T-cell (primary cell): ENCODE data around the gene ACKR3. TPM values are rescaled to one million over a fixed set of nuclear protein-coding genes. Genes with fewer than 3 reads are reported as not detected.

Experiments used
- ATAC-seq, 4 experiments: fragments of 200-7000 bp in 3 of 4; fragments of 150-1000 bp in 1 of 4; cut with Tn5 transposase; replicated peaks in 1 of 4; 1 replicate in 3 of 4; 2 replicates in 1 of 4; pipeline ENCODE4 v1.10.0; 2021; ENCODE audit warnings: moderate library complexity in 3 of 4, mild to moderate bottlenecking in 2 of 4, moderate number of reproducible peaks in 1 of 4
- CTCF ChIA-PET, 2 donors: fragments of 300-600 bp; sonication (Branson Sonifier 250); formaldehyde crosslinking; loops; one replicate each; lab custom pipeline; 2022; ENCODE audit warnings: antibody characterized with exemption in 2 of 2; lab: Charles Lee
- POLR2A ChIA-PET, 2 donors: fragments of 300-600 bp; sonication (Branson Sonifier 250); formaldehyde crosslinking; loops; one replicate each; lab custom pipeline; 2022; ENCODE audit warnings: antibody characterized with exemption in 2 of 2; lab: Charles Lee
- DNase-seq, 35 experiments: peaks; one replicate each; pipeline versions ENCODE4 v3.0.0 to v3.0.0-alpha.2; 2013 to 2023
- H3K27ac ChIP-seq: one replicate; pipeline ENCODE4 v1.5.1; 2013; ENCODE audit warnings: low read length
- H3K27me3 ChIP-seq, 2 experiments: replicated peaks in 1 of 2; 1 replicate in 1 of 2; 2 replicates in 1 of 2; pipeline versions ENCODE4 v1.6.1 to v1.7.0; 2013; ENCODE audit warnings: low read length in 1 of 2, mixed read lengths in 1 of 2; ENCODE audit not compliant: control insufficient read depth in 2 of 2, insufficient read depth in 2 of 2; ENCODE audit errors: extremely low read depth in 1 of 2
- H3K36me3 ChIP-seq, 2 donors: 1 replicate in 1 of 2; 2 replicates in 1 of 2; pipeline versions ENCODE4 v1.6.1 to v1.7.0; 2013; ENCODE audit warnings: low read length in 1 of 2; ENCODE audit not compliant: control insufficient read depth in 2 of 2, insufficient read depth in 1 of 2; ENCODE audit errors: extremely low read depth in 1 of 2
- H3K4me1 ChIP-seq, 2 experiments: 1 replicate in 1 of 2; 2 replicates in 1 of 2; pipeline versions ENCODE4 v1.6.1 to v1.7.0; 2013; ENCODE audit warnings: low read length in 2 of 2, mixed read lengths in 1 of 2; ENCODE audit not compliant: insufficient read depth in 2 of 2, control insufficient read depth in 1 of 2; ENCODE audit errors: extremely low read depth in 1 of 2
- H3K4me3 ChIP-seq, 2 donors: 1 replicate in 1 of 2; 2 replicates in 1 of 2; pipeline versions ENCODE4 v1.5.1 to v1.7.0; 2013; ENCODE audit warnings: mild to moderate bottlenecking in 2 of 2, low read length in 1 of 2, moderate library complexity in 1 of 2; ENCODE audit not compliant: control insufficient read depth in 1 of 2; ENCODE audit errors: extremely low read depth in 1 of 2
- H3K9me3 ChIP-seq: 2 replicates; pipeline ENCODE4 v1.7.0; 2013
- H3K27ac Mint-ChIP-seq, 2 donors: one replicate each; pipeline ENCODE4 v1.8.0; 2020 to 2021; ENCODE audit warnings: mild to moderate bottlenecking in 2 of 2, mixed read lengths in 2 of 2
- H3K27me3 Mint-ChIP-seq, 2 donors: one replicate each; pipeline ENCODE4 v1.8.0; 2021 to 2022; ENCODE audit warnings: mixed read lengths in 2 of 2
- H3K36me3 Mint-ChIP-seq: one replicate; pipeline ENCODE4 v1.8.0; 2021; ENCODE audit warnings: mixed read lengths
- H3K4me1 Mint-ChIP-seq, 3 donors: one replicate each; pipeline ENCODE4 v1.8.0; 2020 to 2022; ENCODE audit warnings: mixed read lengths in 3 of 3, mild to moderate bottlenecking in 1 of 3
- H3K4me3 Mint-ChIP-seq, 3 donors: one replicate each; pipeline ENCODE4 v1.8.0; 2020 to 2022; ENCODE audit warnings: mild to moderate bottlenecking in 3 of 3, mixed read lengths in 3 of 3, moderate library complexity in 3 of 3
- H3K9me3 Mint-ChIP-seq, 3 donors: one replicate each; pipeline ENCODE4 v1.8.0; 2020 to 2022; ENCODE audit warnings: mixed read lengths in 3 of 3
- WGBS: methylation state at CpG from one replicate; pipeline ENCODE4 v1.1.5; 2013; ENCODE audit warnings: missing lambda C conversion rate; ENCODE audit not compliant: insufficient coverage; 5-methylcytosine and 5-hydroxymethylcytosine counted together
- total RNA-seq, 35 experiments: library from RNA in 6 of 35; stranded (reverse) in 6 of 35; fragments of 120-200 nt in 1 of 35; gene quantifications; one replicate each; pipeline versions ENCODE4 v1.2.1 to v1.2.4 and lab custom pipeline; 2013 to 2026

The ACKR3 gene
- total RNA-seq, 5 donors from 2014 or later (not counting 1 experiment from before 2014, with no cell fraction given): 3.3 to 6.9 (median 4.5) TPM

DNA sequence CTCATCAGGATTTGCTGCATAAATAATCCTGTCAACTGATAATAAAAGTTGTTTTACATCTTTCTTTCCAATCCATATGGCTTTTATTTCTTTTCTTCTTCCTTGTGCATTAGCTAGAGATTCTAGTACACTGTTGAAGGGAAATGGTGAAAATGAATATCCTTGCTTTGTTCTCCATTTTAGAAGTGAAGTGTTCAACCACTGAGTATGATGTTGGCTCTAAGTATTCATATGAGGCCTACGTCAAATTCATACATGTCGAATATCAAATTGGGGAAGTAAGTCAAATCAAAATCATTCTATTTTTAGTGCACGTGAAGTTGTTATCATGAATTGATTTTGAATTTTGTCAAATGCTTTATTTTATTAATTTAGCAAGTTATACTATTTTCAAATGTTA, 7.8 kb upstream of the ACKR3 start:
- WGBS: no CpG with 5 or more reads among the region's 3 CpGs
- Histone ChIP-seq H3K9me3 (no peaks in the 10 kb centered on the region), H3K27me3 (no peaks in the 10 kb centered on the region), H3K27ac (no peak overlapping the region), H3K4me3 (no peak overlapping the region), H3K36me3 (peaks cover 11 to 16% of the 10 kb centered on the region in 2 donors), H3K4me1 (peaks cover 3 to 6% of the 10 kb centered on the region in 2 experiments)
- ChIA-PET POLR2A (no interaction called here), CTCF (no interaction called here)
- H3K36me3 Mint-ChIP-seq: peaks cover 35% of the 10 kb centered on the region
- no peaks in the 10 kb centered on the region for H3K9me3 Mint-ChIP-seq
- peaks cover 19 to 39% (median 35%) of the 10 kb centered on the region in 3 donors for H3K4me1 Mint-ChIP-seq
- no peaks in the 10 kb centered on the region for H3K27me3 Mint-ChIP-seq
- ATAC-seq (no peak), DNase-seq (no peak)
- no peak overlapping the region for H3K4me3 Mint-ChIP-seq
- H3K27ac Mint-ChIP-seq: no peak overlapping the region

DNA sequence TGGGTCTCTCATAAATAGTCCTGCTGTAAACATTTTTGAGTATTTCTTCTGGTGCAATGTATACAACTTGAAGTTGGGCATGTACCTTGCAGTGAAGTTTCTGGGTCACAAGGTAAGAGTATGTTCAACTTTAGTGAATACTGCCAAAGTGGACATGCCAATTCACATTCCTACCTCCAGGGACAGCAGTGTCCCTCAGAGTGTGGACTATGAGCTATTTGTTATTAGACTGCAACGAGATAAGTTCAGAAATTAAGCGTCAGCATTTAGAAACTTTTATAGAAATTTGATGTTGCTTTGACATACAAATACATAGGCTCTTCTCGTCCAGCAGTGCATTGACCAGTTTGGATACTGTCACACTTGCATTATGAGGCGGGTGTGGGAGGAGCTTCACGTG, 7.2 kb upstream of the ACKR3 start:
- POLR2A ChIA-PET: no interaction called here
- peaks cover 33% of the 10 kb centered on the region for H3K36me3 Mint-ChIP-seq
- H3K27ac Mint-ChIP-seq: no peak overlapping the region
- Histone ChIP-seq H3K36me3 (peaks cover 11 to 16% of the 10 kb centered on the region in 2 donors), H3K4me1 (peaks cover 3 to 9% of the 10 kb centered on the region in 2 experiments), H3K27me3 (no peaks in the 10 kb centered on the region), H3K9me3 (no peaks in the 10 kb centered on the region), H3K27ac (no peak overlapping the region), H3K4me3 (no peak overlapping the region)
- no peaks in the 10 kb centered on the region for H3K9me3 Mint-ChIP-seq
- WGBS: 100% methylated on average over 2 of the region's 5 CpGs
- DNase-seq (no peak), ATAC-seq (no peak)
- H3K4me3 Mint-ChIP-seq: no peak overlapping the region
- H3K4me1 Mint-ChIP-seq: peaks cover 19 to 36% (median 32%) of the 10 kb centered on the region in 3 donors
- CTCF ChIA-PET: no interaction called here
- no peaks in the 10 kb centered on the region for H3K27me3 Mint-ChIP-seq

DNA sequence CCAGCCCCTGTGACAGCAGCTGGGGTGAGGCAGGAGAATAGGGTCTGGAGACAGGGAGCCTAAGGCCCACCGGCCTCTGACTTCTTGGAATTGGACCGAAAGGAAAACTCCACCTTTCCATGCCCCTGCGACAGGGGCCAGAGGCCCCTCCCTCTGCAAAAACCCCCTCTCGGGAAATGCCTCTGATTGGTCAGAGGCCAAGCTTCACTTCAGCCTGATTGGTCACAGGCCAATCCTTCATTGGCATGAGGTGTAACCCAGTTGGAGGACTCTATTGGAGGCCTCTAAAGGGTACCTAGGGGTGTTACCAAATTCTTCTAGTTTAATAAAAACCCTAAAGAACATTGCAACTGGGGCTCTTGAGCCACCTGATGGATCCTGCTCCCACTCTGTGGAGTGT, 5.7 kb upstream of the ACKR3 start:
- ATAC-seq (no peak), DNase-seq (no peak)
- Histone ChIP-seq H3K27ac (no peak overlapping the region), H3K4me3 (no peak overlapping the region), H3K4me1 (peaks cover 9 to 17% of the 10 kb centered on the region in 2 experiments), H3K36me3 (peaks cover 11 to 16% of the 10 kb centered on the region in 2 donors), H3K27me3 (no peaks in the 10 kb centered on the region), H3K9me3 (no peaks in the 10 kb centered on the region)
- ChIA-PET POLR2A (no interaction called here), CTCF (no interaction called here)
- WGBS: 100% methylated on average over 2 of the region's 4 CpGs
- H3K27ac Mint-ChIP-seq: no peak overlapping the region
- H3K27me3 Mint-ChIP-seq: no peaks in the 10 kb centered on the region
- no peaks in the 10 kb centered on the region for H3K9me3 Mint-ChIP-seq
- peaks cover 30% of the 10 kb centered on the region for H3K36me3 Mint-ChIP-seq
- peaks cover 19 to 32% (median 30%) of the 10 kb centered on the region in 3 donors for H3K4me1 Mint-ChIP-seq
- no peak overlapping the region for H3K4me3 Mint-ChIP-seq

DNA sequence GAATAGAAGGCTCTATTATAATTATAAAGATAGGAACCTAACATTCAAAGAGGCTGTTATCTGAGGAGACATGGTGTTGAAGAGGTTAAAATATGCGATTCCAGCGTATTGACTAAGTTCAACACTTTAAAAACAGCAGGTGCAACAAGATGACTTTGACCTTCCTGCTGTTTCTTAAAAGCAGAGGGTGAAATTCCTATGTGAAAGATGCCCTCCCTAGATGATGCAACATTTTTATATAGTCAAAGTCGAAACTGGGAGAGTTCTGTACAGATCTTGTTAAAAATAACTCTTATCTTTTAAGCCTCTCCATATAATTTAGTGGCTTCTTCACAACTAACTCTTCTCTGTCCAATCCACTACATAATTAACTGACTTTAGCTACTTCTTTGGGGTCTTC, 4.4 kb upstream of the ACKR3 start:
- Histone ChIP-seq H3K4me3 (no peak overlapping the region), H3K27ac (no peak overlapping the region), H3K27me3 (no peaks in the 10 kb centered on the region), H3K9me3 (no peaks in the 10 kb centered on the region), H3K36me3 (peaks cover 11 to 16% of the 10 kb centered on the region in 2 donors), H3K4me1 (peaks cover 14 to 28% of the 10 kb centered on the region in 2 experiments)
- Mint-ChIP-seq H3K27me3 (no peaks in the 10 kb centered on the region), H3K4me1 (peaks cover 21 to 30% (median 29%) of the 10 kb centered on the region in 3 donors), H3K4me3 (no peak overlapping the region), H3K27ac (no peak overlapping the region), H3K9me3 (no peaks in the 10 kb centered on the region), H3K36me3 (peaks cover 30% of the 10 kb centered on the region)
- no CpG with 5 or more reads among the region's 3 CpGs for WGBS
- ChIA-PET POLR2A (no interaction called here), CTCF (interaction anchor here in 1 of 2 donors (2.4 kb wide), 1 partner anchor 52 kb away, joined by 6 read pairs; no protein-coding TSS in a partner anchor)
- DNase-seq (no peak), ATAC-seq (no peak)

DNA sequence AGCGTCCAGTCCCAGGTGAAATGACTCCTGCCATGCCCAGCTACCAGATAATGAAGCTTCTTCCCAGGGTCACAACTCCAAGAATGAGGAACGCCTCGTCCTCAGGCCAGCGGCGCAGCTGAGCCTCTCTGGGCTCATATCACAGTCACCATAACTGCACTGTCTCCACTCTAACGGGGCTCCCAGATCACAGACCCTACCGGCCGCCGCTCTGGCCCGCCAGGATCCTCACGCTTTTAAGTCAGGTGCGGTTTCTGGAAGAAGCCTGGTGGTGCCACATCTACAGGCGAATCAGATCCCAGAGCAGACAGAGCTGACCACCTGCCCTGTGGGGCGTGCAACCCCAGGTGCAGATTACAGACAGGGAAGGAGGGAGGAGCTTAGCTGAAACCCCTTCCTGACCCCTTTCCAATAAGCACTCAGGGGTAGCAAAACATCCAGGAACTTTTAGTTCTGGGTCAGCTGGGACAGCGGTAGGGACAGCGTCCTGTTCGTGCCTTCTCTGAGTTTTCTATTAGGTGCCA, 3.7 kb upstream of the ACKR3 start:
- no peak overlapping the region for H3K4me3 ChIP-seq
- WGBS: 97% methylated on average over 13 of the region's 17 CpGs
- ChIA-PET POLR2A (interaction anchor here in 1 of 2 donors (0.6 kb wide), 1 partner anchor 1125 kb away, joined by 7 read pairs; no protein-coding TSS in a partner anchor), CTCF (interaction anchor here in 1 of 2 donors (0.5 to 2.4 kb wide), 2 partner anchors 53 to 212 kb away, joined by 3 to 6 read pairs; no protein-coding TSS in a partner anchor)
- DNase-seq (no peak), ATAC-seq (no peak)
- H3K4me1 ChIP-seq: peaks cover 15 to 28% of the 10 kb centered on the region in 2 experiments
- H3K36me3 ChIP-seq: peaks cover 11 to 16% of the 10 kb centered on the region in 2 donors
- Mint-ChIP-seq H3K27ac (no peak overlapping the region), H3K36me3 (peaks cover 26% of the 10 kb centered on the region), H3K9me3 (no peaks in the 10 kb centered on the region), H3K27me3 (no peaks in the 10 kb centered on the region), H3K4me1 (peaks cover 21 to 28% (median 22%) of the 10 kb centered on the region in 3 donors), H3K4me3 (peak overlapping the region in 1 of 3 donors; percentile 21)
- no peaks in the 10 kb centered on the region for H3K27me3 ChIP-seq
- no peaks in the 10 kb centered on the region for H3K9me3 ChIP-seq
- no peak overlapping the region for H3K27ac ChIP-seq

DNA sequence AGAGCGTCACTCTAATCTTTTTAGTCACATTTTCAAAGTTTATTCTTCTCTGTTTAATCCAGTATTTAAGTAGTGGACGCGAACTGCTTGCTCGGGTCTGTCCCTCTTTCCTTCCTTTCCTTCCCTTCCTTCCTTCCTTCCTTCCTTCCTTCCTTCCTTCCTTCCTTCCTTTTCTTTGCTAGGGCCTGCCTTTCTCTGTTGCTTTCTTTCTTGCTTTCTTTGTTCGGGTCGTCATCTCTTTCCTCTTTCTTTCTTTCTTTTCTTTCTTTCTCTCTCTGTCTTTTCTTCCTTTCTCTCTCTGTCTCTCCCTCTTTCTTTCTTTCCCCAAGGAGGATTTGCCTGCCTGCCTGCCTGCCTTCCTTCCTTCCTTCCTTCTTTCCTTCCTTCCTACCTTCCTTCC, 3.0 kb upstream of the ACKR3 start:
- Mint-ChIP-seq H3K27ac (no peak overlapping the region), H3K9me3 (no peaks in the 10 kb centered on the region), H3K27me3 (no peaks in the 10 kb centered on the region), H3K4me1 (peaks cover 21 to 28% (median 21%) of the 10 kb centered on the region in 3 donors), H3K4me3 (peak overlapping the region; percentile 21 to 32 (median 31)), H3K36me3 (peaks cover 22% of the 10 kb centered on the region)
- ChIA-PET CTCF (interaction anchor here in 1 of 2 donors (0.5 to 2.4 kb wide), 2 partner anchors 53 to 213 kb away, joined by 3 to 6 read pairs; no protein-coding TSS in a partner anchor), POLR2A (interaction anchor here in 1 of 2 donors (0.6 kb wide), 1 partner anchor 1124 kb away, joined by 7 read pairs; no protein-coding TSS in a partner anchor)
- Histone ChIP-seq H3K9me3 (no peaks in the 10 kb centered on the region), H3K27me3 (no peaks in the 10 kb centered on the region), H3K4me3 (no peak overlapping the region), H3K36me3 (peaks cover 11 to 15% of the 10 kb centered on the region in 2 donors), H3K27ac (no peak overlapping the region), H3K4me1 (peaks cover 15 to 28% of the 10 kb centered on the region in 2 experiments)
- 88% methylated on average over 6 of the region's 6 CpGs for WGBS
- DNase-seq (no peak), ATAC-seq (no peak)
